K562 (cell line): ENCODE data around the gene OTULIN. TPM values are rescaled to one million over a fixed set of nuclear protein-coding genes. Genes with fewer than 3 reads are reported as not detected.
A peak's percentile ranks its signal among the peaks of the same experiment; 100 is the strongest.

Source experiments
- ATAC-seq: fragments of 200-7000 bp; cut with Tn5 transposase; 3 replicates; pipeline ENCODE4 v1.9.1; 2020; ENCODE audit warnings: moderate library complexity
- BruUV-seq: library from RNA; stranded (reverse); fragments of 400-500 nt; replicated peaks from 2 replicates; lab custom pipeline; 2021; lab: Mats Ljungman, UMichigan
- CTCF ChIA-PET: fragments of 300-600 bp; formaldehyde crosslinking; extraction: SDS; loops from one replicate; lab custom pipeline; 2021; ENCODE audit warnings: low intra/inter-chr PET ratio; lab: Yijun Ruan, JAX
- POLR2A ChIA-PET: fragments of 300-600, 350-650 bp; sonication (Branson Sonifier 250); formaldehyde crosslinking; extraction: SDS; loops from one replicate; lab custom pipeline; 2021; ENCODE audit warnings: antibody characterized with exemption, inconsistent platforms; lab: Yijun Ruan, JAX
- DNase-seq, 4 experiments: peaks; one replicate each; pipeline versions ENCODE4 v3.0.0 to v3.0.0-alpha.2; 2011 to 2018; ENCODE audit warnings: low spot score in 3 of 4, mixed read lengths in 3 of 4; ENCODE audit errors: extremely low read depth in 1 of 4
- FAIRE-seq: peaks from 2 replicates; lab custom pipeline; 2011; peaks lifted over from hg19 to GRCh38; lab: Jason Lieb, UNC
- H2AFZ ChIP-seq: 2 replicates; pipeline ENCODE4 v1.6.0; 2011; ENCODE audit warnings: low read depth, low read length, control low read depth, inconsistent platforms
- H3K27ac ChIP-seq: fragments of 200-600 bp; 3 replicates; pipeline ENCODE4 v1.8.0; 2011; ENCODE audit warnings: low read depth, mild to moderate bottlenecking, control low read depth, inconsistent platforms, low read length, moderate library complexity, mixed read lengths; ENCODE audit errors: extremely low read depth
- H3K27me3 ChIP-seq, 2 experiments: fragments of 300-600 bp in 1 of 2; 2 replicates in 1 of 2; 3 replicates in 1 of 2; pipeline versions ENCODE4 v1.6.0 to v1.8.0; 2011; ENCODE audit warnings: inconsistent platforms in 2 of 2, low read length in 2 of 2, mild to moderate bottlenecking in 1 of 2, mixed read lengths in 1 of 2, moderate library complexity in 1 of 2; ENCODE audit not compliant: control insufficient read depth in 2 of 2, insufficient read depth in 2 of 2
- H3K36me3 ChIP-seq: fragments of 300-600 bp; 3 replicates; pipeline ENCODE4 v1.8.0; 2011; ENCODE audit warnings: mild to moderate bottlenecking, low read length, inconsistent platforms; ENCODE audit not compliant: control insufficient read depth, insufficient read depth
- H3K4me1 ChIP-seq, 2 experiments: fragments of 200-600 bp in 1 of 2; replicated peaks in 1 of 2; 2 replicates in 1 of 2; 3 replicates in 1 of 2; pipeline versions ENCODE4 v1.5.1 to v1.8.0; 2011; ENCODE audit warnings: inconsistent platforms in 2 of 2, low read length in 2 of 2, mild to moderate bottlenecking in 1 of 2, mixed read lengths in 1 of 2, moderate library complexity in 1 of 2; ENCODE audit not compliant: control insufficient read depth in 2 of 2, insufficient read depth in 2 of 2
- H3K4me2 ChIP-seq: 2 replicates; pipeline ENCODE4 v1.6.1; 2011; ENCODE audit warnings: low read length, control low read depth, inconsistent platforms, mixed read lengths; ENCODE audit not compliant: insufficient read depth
- H3K4me3 ChIP-seq: fragments of 200-600 bp; sonication (generic), shearing (Covaris generic); 2 replicates; pipeline ENCODE4 v1.5.1; 2016; ENCODE audit warnings: control low read depth, inconsistent platforms
- H3K79me2 ChIP-seq: fragments of 200-600 bp; 3 replicates; pipeline ENCODE4 v1.8.0; 2011; ENCODE audit warnings: low read length, inconsistent platforms; ENCODE audit not compliant: control insufficient read depth, insufficient read depth
- H3K9ac ChIP-seq, 2 experiments: 2 replicates each; pipeline versions ENCODE4 v1.6.0 to v1.6.1; 2011; ENCODE audit warnings: low read depth in 2 of 2, low read length in 2 of 2, control low read depth in 1 of 2, inconsistent platforms in 1 of 2, mild to moderate bottlenecking in 1 of 2, mixed read lengths in 1 of 2; ENCODE audit not compliant: insufficient read depth in 1 of 2
- H3K9me1 ChIP-seq: one replicate; pipeline ENCODE4 v1.6.0; 2011; ENCODE audit warnings: inconsistent platforms, mild to moderate bottlenecking, low read length, moderate library complexity; ENCODE audit not compliant: control insufficient read depth, insufficient read depth
- H3K9me3 ChIP-seq: replicated peaks from 2 replicates; pipeline ENCODE4 v1.5.1; 2011; ENCODE audit warnings: low read depth, low read length, inconsistent platforms; ENCODE audit not compliant: control insufficient read depth, insufficient read depth
- H4K20me1 ChIP-seq: replicated peaks from 2 replicates; pipeline ENCODE4 v1.6.1; 2011; ENCODE audit warnings: low read length, inconsistent platforms, mixed read lengths; ENCODE audit not compliant: control insufficient read depth, insufficient read depth
- ATF1 ChIP-seq, 2 experiments: fragments of 450-650 bp in 1 of 2; IDR thresholded peaks; 2 replicates each; pipeline ENCODE4 v1.6.1; 2016; ENCODE audit warnings: missing compliant biosample characterization in 1 of 2, missing genetic modification characterization in 1 of 2
- NCOA4 ChIP-seq: fragments of 450-650 bp; IDR thresholded peaks from 2 replicates; pipeline ENCODE4 v1.6.1; 2018; ENCODE audit warnings: mild to moderate bottlenecking; ENCODE audit not compliant: partially characterized antibody
- NR1H2 ChIP-seq: sonication (generic); formaldehyde crosslinking; IDR thresholded peaks from 2 replicates; pipeline ENCODE4 v1.4.0; 2020; ENCODE audit warnings: mild to moderate bottlenecking, missing genetic modification reagents
- PKNOX1 ChIP-seq: fragments of 450-650 bp; IDR thresholded peaks from 2 replicates; pipeline ENCODE4 v1.6.1; 2016
- POLR2G ChIP-seq: fragments of 200-400 bp; formaldehyde crosslinking; IDR thresholded peaks from 2 replicates; pipeline ENCODE4 v1.6.1; 2017; ENCODE audit warnings: low read depth, mild to moderate bottlenecking, antibody characterized with exemption, low read length, moderate library complexity
- SIN3B ChIP-seq: fragments of 450-650 bp; IDR thresholded peaks from 2 replicates; pipeline ENCODE4 v1.6.1; 2017; ENCODE audit warnings: low read depth, mild to moderate bottlenecking, moderate library complexity
- SNAPC5 ChIP-seq: fragments of 250-450 bp; sonication (Bioruptor Pico); IDR thresholded peaks from 2 replicates; pipeline ENCODE4 v1.8.0; 2021; ENCODE audit warnings: moderate library complexity, mild to moderate bottlenecking, inconsistent platforms
- SPI1 ChIP-seq: IDR thresholded peaks from 2 replicates; pipeline ENCODE4 v1.6.1; 2011; ENCODE audit warnings: low read depth, low read length, control low read depth, borderline replicate concordance
- TAL1 ChIP-seq: fragments of 450-650 bp; IDR thresholded peaks from 2 replicates; pipeline ENCODE4 v1.6.1; 2016; ENCODE audit warnings: mild to moderate bottlenecking
- ZC3H11A ChIP-seq: IDR thresholded peaks from 2 replicates; pipeline ENCODE4 v1.6.1; 2012; ENCODE audit warnings: low read depth, low read length, improper control_type of control experiment
- ZNF444 ChIP-seq: fragments of 250-450 bp; sonication (Bioruptor Pico); IDR thresholded peaks from 2 replicates; pipeline ENCODE4 v1.4.0; 2020; ENCODE audit warnings: mild to moderate bottlenecking, moderate library complexity
- WGBS: fragments of 100-300 bp; shearing (Covaris generic); methylation state at CpG from one replicate; pipeline ENCODE4 v1.1.6; 2016; ENCODE audit warnings: low coverage, mixed read lengths; ENCODE audit not compliant: insufficient coverage; ENCODE audit errors: missing lambda C conversion rate; 5-methylcytosine and 5-hydroxymethylcytosine counted together
- in situ Hi-C: fragments of 300-500 bp; cut with MboI; formaldehyde crosslinking; loops from 4 replicates; pipeline ENCODE4 v1.15.0; 2018; ENCODE audit warnings: inconsistent platforms, mixed read lengths
- intact Hi-C: fragments of 100-400 bp; cut with micrococcal nuclease; formaldehyde crosslinking; loops from 2 replicates; pipeline ENCODE4 v1.14.2; 2022
- polyA plus RNA-seq, 8 experiments: library from polyadenylated mRNA; depleted of rRNA in 4 of 8; stranded (reverse) in 5 of 8; unstranded in 3 of 8; fragments of >200 nt; fragmentation: Nextera tagmentation in 2 of 8; fragmentation: Illumina TruSeq in 1 of 8; extraction: Ambion mirVana in 2 of 8; extraction: Trizol in 1 of 8; gene quantifications; 2 replicates each; pipeline versions ENCODE4 v1.2.1 to v1.2.3, GENCODE V29; 2011 to 2014; ENCODE audit warnings: inconsistent platforms in 1 of 8, missing spikeins in 1 of 8
- total RNA-seq, 7 experiments: library from RNA; depleted of rRNA in 6 of 7; stranded (reverse); fragments of >200 nt in 6 of 7; fragmentation: Illumina TruSeq in 2 of 7; extraction: Trizol in 2 of 7; gene quantifications; 2 replicates each; pipeline versions ENCODE4 v1.2.1 to v1.2.3, GENCODE V29; 2011 to 2021; ENCODE audit warnings: low replicate concordance in 1 of 7
- TF ChIP-seq, protein P1 (sequence below): sonication (generic); formaldehyde crosslinking; IDR thresholded peaks from 2 replicates; pipeline ENCODE4 v1.8.1; 2023; ENCODE audit warnings: mild to moderate bottlenecking, missing genetic modification reagents

The OTULIN gene
- total and polyA plus RNA-seq, 9 of the 15 experiments (the other 6 are each of a cell fraction or from before 2014, with no cell fraction given) = 3.3 to 33.6 (median 20.1) TPM

DNA sequence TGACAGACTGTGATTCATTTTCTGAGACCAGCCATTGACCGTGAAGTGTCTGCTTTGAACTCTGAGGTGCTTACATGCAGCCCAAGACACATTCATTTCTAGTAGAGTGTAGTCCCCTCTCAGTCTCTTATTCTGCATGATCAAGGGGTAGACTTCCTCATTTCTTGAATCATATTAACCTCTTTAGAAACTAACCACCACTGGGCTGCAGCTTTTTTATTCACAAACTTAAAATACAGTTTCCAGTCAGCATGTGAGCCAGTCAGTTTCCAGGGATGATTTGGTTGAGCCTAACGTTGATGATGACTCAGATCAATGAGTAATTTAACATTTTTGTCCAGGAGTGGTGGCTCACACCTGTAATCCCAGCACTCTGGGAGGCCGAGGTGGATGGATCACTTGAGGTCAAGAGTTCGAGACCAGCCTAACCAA is 59.2 kb downstream of the OTULIN start:
- Histone ChIP-seq H3K4me2 (no peak overlapping the region), H3K36me3 (no peaks in the 10 kb centered on the region), H3K27ac (no peak overlapping the region), H3K27me3 (peaks cover 10 to 26% of the 10 kb centered on the region in 2 experiments), H3K9me1 (no peaks in the 10 kb centered on the region), H3K4me1 (peaks cover 0 to 6% of the 10 kb centered on the region in 2 experiments; a peak in 3 of 5 replicates), H2AFZ (no peak overlapping the region), H4K20me1 (no peaks in the 10 kb centered on the region; the same call in 1 of the 2 replicates), H3K4me3 (no peak overlapping the region), H3K9ac (no peak overlapping the region), H3K79me2 (no peaks in the 10 kb centered on the region), H3K9me3 (no peaks in the 10 kb centered on the region)
- no peak for FAIRE-seq
- TF ChIP-seq SPI1 = peak; percentile 18; the same call in 1 of the 2 replicates
- no peak for TF ChIP-seq SIN3B
- no peak for DNase-seq
- ATAC-seq = no peak
- intact Hi-C loops = loop anchor here (10.0 kb wide), 1 partner anchor 151 kb away; the partner anchor contains the start of gene ANKH
- ChIA-PET CTCF (no interaction called here), POLR2A (interaction anchor here (0.9 to 1.6 kb wide), 2 partner anchors 9 to 21 kb away, joined by 3 to 8 read pairs; no protein-coding TSS in a partner anchor)
- 26% methylated on average over 4 of the region's 4 CpGs for WGBS
- in situ Hi-C loops = no loop called here
- BruUV-seq = no TSS peak

DNA sequence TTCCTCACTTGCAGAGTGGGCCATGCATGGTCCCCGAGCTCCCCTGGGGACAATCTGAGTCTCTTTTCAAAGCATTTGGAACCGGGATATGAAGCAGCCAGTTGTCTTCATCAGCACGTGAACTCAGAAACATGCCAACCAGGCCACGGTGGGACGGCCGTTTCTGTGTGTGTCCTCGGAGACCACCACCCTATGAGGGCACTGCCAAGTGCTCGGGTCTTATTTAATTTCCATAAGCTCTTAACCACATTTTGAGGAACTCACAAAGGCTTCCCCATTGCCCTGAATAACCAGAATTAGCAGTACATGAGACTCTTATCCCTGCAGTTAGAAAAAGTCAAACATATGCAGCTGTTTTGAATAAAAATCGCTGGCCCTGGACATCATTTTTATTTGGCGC is 60.1 kb downstream of the OTULIN start:
- peaks cover 0 to 6% of the 10 kb centered on the region in 2 experiments; a peak in 3 of 5 replicates for H3K4me1 ChIP-seq
- H3K27ac ChIP-seq = no peak overlapping the region
- ATAC-seq (no peak), FAIRE-seq (no peak), DNase-seq (no peak)
- H3K79me2 ChIP-seq = no peaks in the 10 kb centered on the region
- no peaks in the 10 kb centered on the region for H3K9me3 ChIP-seq
- H2AFZ ChIP-seq = no peak overlapping the region
- ChIA-PET CTCF (no interaction called here), POLR2A (interaction anchor here (0.9 to 1.6 kb wide), 2 partner anchors 10 to 22 kb away, joined by 3 to 8 read pairs; no protein-coding TSS in a partner anchor)
- peaks cover 11 to 33% of the 10 kb centered on the region in 2 experiments for H3K27me3 ChIP-seq
- in situ Hi-C loops = no loop called here
- H4K20me1 ChIP-seq = no peaks in the 10 kb centered on the region; the same call in 1 of the 2 replicates
- H3K9me1 ChIP-seq = no peaks in the 10 kb centered on the region
- H3K4me3 ChIP-seq = no peak overlapping the region
- intact Hi-C loops = loop anchor here (5.0 to 10.0 kb wide), 2 partner anchors 37 to 150 kb away; partner anchors contain the start of gene ANKH
- no peak overlapping the region for H3K4me2 ChIP-seq
- 17% methylated on average over 10 of the region's 10 CpGs for WGBS
- no TSS peak for BruUV-seq
- H3K36me3 ChIP-seq = no peaks in the 10 kb centered on the region
- no peak overlapping the region for H3K9ac ChIP-seq
- TF ChIP-seq, protein P1, sequence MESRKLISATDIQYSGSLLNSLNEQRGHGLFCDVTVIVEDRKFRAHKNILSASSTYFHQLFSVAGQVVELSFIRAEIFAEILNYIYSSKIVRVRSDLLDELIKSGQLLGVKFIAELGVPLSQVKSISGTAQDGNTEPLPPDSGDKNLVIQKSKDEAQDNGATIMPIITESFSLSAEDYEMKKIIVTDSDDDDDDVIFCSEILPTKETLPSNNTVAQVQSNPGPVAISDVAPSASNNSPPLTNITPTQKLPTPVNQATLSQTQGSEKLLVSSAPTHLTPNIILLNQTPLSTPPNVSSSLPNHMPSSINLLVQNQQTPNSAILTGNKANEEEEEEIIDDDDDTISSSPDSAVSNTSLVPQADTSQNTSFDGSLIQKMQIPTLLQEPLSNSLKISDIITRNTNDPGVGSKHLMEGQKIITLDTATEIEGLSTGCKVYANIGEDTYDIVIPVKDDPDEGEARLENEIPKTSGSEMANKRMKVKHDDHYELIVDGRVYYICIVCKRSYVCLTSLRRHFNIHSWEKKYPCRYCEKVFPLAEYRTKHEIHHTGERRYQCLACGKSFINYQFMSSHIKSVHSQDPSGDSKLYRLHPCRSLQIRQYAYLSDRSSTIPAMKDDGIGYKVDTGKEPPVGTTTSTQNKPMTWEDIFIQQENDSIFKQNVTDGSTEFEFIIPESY = no peak
- no peak for TF ChIP-seq ZC3H11A
- no peak for TF ChIP-seq NR1H2 (CRISPR knock-in tag)
- TF ChIP-seq SNAPC5 (CRISPR knock-in tag) = no peak
- TF ChIP-seq TAL1 = no peak
- no peak for TF ChIP-seq ATF1 (CRISPR knock-in tag; IDR thresholded peaks at IDR 0.05)
- TF ChIP-seq ATF1 (tag; IDR thresholded peaks at IDR 0.05) = no peak
- no peak for TF ChIP-seq PKNOX1
- TF ChIP-seq POLR2G = no peak
- TF ChIP-seq ZNF444 (CRISPR knock-in tag) = no peak
- no peak for TF ChIP-seq NCOA4
